ENCODE measurements around the gene ITGA11.

Gene ITGA11

DNA sequence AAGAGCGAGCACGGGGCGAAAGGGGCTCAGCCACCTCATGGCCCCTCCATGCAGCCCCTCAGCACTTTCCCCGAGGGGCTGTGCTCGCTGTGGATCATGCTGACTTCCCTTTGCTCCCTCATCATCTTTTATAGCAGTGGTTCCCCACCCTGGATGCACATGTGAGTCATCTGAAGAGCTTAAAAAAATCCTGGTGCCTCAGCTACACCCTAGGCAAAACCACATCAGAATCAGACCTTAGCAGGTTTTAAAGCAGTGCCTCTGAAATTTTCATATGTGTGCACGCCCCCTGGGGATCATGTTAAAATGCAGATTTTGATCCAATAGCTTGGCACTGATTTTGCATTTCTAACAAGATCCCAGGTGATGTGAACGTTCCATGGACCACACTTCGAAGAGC is 103.5 kb downstream of the ITGA11 start:
- DNase-seq (ENCODE audit: extremely low read depth, low read depth): no peak
- H3K4me3 ChIP-seq (replicated peaks; ENCODE audit: low read depth, low read length): no peak overlapping the region
- TF ChIP-seq, protein P1, sequence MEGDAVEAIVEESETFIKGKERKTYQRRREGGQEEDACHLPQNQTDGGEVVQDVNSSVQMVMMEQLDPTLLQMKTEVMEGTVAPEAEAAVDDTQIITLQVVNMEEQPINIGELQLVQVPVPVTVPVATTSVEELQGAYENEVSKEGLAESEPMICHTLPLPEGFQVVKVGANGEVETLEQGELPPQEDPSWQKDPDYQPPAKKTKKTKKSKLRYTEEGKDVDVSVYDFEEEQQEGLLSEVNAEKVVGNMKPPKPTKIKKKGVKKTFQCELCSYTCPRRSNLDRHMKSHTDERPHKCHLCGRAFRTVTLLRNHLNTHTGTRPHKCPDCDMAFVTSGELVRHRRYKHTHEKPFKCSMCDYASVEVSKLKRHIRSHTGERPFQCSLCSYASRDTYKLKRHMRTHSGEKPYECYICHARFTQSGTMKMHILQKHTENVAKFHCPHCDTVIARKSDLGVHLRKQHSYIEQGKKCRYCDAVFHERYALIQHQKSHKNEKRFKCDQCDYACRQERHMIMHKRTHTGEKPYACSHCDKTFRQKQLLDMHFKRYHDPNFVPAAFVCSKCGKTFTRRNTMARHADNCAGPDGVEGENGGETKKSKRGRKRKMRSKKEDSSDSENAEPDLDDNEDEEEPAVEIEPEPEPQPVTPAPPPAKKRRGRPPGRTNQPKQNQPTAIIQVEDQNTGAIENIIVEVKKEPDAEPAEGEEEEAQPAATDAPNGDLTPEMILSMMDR (IDR thresholded peaks at IDR 0.05; ENCODE audit: low read depth, low read length, missing control alignments): no peak

- no peak for DNase-seq (ENCODE audit: extremely low read depth, low read depth)
- H3K4me3 ChIP-seq (replicated peaks; ENCODE audit: low read depth, low read length): no peak overlapping the region
- TF ChIP-seq, protein P1 (IDR thresholded peaks at IDR 0.05; ENCODE audit: low read depth, low read length, missing control alignments): no peak
Observed at GRCh38 chr15:68326711-68327354, 105.1 kb downstream of the ITGA11 start.

DNA sequence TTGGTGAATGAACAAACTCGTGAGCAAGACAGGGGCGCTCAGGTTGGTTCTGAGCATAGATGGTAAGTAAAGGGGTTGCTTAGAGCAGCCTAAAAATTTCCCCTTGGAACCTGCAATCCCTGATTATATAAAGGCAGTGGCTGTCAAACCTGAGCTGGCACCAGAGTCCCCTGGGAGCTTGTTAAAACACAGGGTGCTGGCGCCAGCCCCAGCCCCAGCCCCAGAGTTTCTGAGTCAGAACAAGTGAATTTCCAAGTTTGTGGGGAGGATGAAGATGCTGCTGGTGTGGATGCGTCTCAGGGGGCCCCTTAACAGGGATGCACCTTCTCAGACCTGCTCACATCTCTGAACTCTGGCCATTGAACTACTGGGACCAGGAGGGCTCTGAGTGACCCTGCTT is 106.2 kb downstream of the ITGA11 start:
- TF ChIP-seq, protein P1 (IDR thresholded peaks at IDR 0.05; ENCODE audit: low read depth, low read length, missing control alignments): no peak
- no peak for DNase-seq (ENCODE audit: extremely low read depth, low read depth)
- no peak overlapping the region for H3K4me3 ChIP-seq (replicated peaks; ENCODE audit: low read depth, low read length)

- H3K4me3 ChIP-seq (replicated peaks; ENCODE audit: low read depth, low read length): no peak overlapping the region
- TF ChIP-seq, protein P1 (IDR thresholded peaks at IDR 0.05; ENCODE audit: low read depth, low read length, missing control alignments): no peak
- DNase-seq (ENCODE audit: extremely low read depth, low read depth): no peak
Observed at GRCh38 chr15:68322796-68323195, 109.2 kb downstream of the ITGA11 start.

DNA sequence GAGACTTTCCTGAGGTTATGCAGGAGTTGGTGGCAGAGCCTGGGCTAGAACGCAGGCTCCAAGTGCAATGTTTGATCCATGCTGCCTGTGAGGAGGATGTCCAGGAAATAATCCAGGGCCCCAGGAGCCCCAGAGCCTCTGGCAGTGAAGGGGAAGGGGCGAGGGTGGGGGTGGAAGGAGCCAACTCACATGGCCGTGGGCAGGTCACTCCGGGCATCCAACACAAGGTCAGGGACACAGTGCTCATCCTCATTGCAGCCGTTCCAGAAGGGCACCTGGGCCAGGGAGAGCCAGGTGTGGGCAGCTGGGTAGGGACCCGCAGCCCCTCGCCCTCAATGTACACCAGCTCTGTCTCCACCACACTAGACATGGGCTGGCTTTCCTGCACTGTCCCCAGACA is 110.7 kb downstream of the ITGA11 start:
- no peak for DNase-seq (ENCODE audit: extremely low read depth, low read depth)
- no peak overlapping the region for H3K4me3 ChIP-seq (replicated peaks; ENCODE audit: low read depth, low read length)
- TF ChIP-seq, protein P1 (IDR thresholded peaks at IDR 0.05; ENCODE audit: low read depth, low read length, missing control alignments): no peak

GRCh38 chr15:68319997-68320396 is 112.0 kb downstream of the ITGA11 start:
- H3K4me3 ChIP-seq (replicated peaks; ENCODE audit: low read depth, low read length): no peak overlapping the region
- TF ChIP-seq, protein P1 (IDR thresholded peaks at IDR 0.05; ENCODE audit: low read depth, low read length, missing control alignments): no peak
- no peak for DNase-seq (ENCODE audit: extremely low read depth, low read depth)

Data from HFF-Myc (cell line).